OCI-LY7 (cell line): Measurements from ENCODE around the gene MAN1B1. TPM values are rescaled to one million over a fixed set of nuclear protein-coding genes. Genes with fewer than 3 reads are reported as not detected.

Source experiments
- BruUV-seq: library from RNA; stranded (reverse); fragments of 400-500 nt; replicated peaks from 2 replicates; lab custom pipeline; 2021; lab: Mats Ljungman, UMichigan
- CTCF ChIA-PET: fragments of 300-600 bp; sonication (Branson Sonifier 250); formaldehyde crosslinking; loops from one replicate; lab custom pipeline; 2022; ENCODE audit warnings: antibody characterized with exemption; ENCODE audit not compliant: unreplicated experiment; lab: Charles Lee
- POLR2A ChIA-PET: fragments of 300-600 bp; sonication (Branson Sonifier 250); formaldehyde crosslinking; loops from one replicate; lab custom pipeline; 2022; ENCODE audit warnings: antibody characterized with exemption; lab: Charles Lee
- DNase-seq: peaks from one replicate; pipeline ENCODE4 v3.0.0-alpha.2; 2015; ENCODE audit warnings: low spot score
- H2AFZ ChIP-seq: fragments of 200-600 bp; sonication (generic), shearing (Covaris generic); 2 replicates; pipeline ENCODE4 v1.6.1; 2014; ENCODE audit warnings: mild to moderate bottlenecking, antibody characterized with exemption, low read length, moderate library complexity
- H3K27ac ChIP-seq: fragments of 200-600 bp; sonication (generic); 2 replicates; pipeline ENCODE4 v1.5.1; 2014; ENCODE audit warnings: mixed run types, low read depth, mild to moderate bottlenecking, moderate library complexity, low read length, inconsistent platforms; ENCODE audit not compliant: poor library complexity, severe bottlenecking
- H3K36me3 ChIP-seq: fragments of 200-600 bp; sonication (generic); 2 replicates; pipeline ENCODE4 v1.6.1; 2014; ENCODE audit warnings: mild to moderate bottlenecking, antibody characterized with exemption, low read length, moderate library complexity, mixed read lengths; ENCODE audit not compliant: insufficient read depth
- H3K4me1 ChIP-seq: fragments of 200-600 bp; sonication (generic); 2 replicates; pipeline ENCODE4 v1.5.1; 2014; ENCODE audit warnings: mild to moderate bottlenecking, low read length; ENCODE audit not compliant: insufficient read depth, poor library complexity, severe bottlenecking
- H3K4me2 ChIP-seq: fragments of 200-600 bp; sonication (generic); 2 replicates; pipeline ENCODE4 v1.6.1; 2014; ENCODE audit warnings: mild to moderate bottlenecking, low read length
- H3K4me3 ChIP-seq: fragments of 200-600 bp; sonication (generic); 2 replicates; pipeline ENCODE4 v1.5.1; 2014; ENCODE audit warnings: mild to moderate bottlenecking, low read depth, low read length; ENCODE audit not compliant: poor library complexity, severe bottlenecking
- H3K79me2 ChIP-seq: fragments of 200-600 bp; sonication (generic); 2 replicates; pipeline ENCODE4 v1.6.1; 2016; ENCODE audit warnings: low read depth, mild to moderate bottlenecking, low read length, moderate library complexity, mixed read lengths; ENCODE audit not compliant: insufficient read depth
- H3K9me2 ChIP-seq: fragments of 200-600 bp; sonication (generic); 2 replicates; pipeline ENCODE4 v1.6.1; 2016; ENCODE audit warnings: mild to moderate bottlenecking, low read length, mixed read lengths; ENCODE audit not compliant: insufficient read depth
- H3K9me3 ChIP-seq: fragments of 200-600 bp; sonication (generic); 2 replicates; pipeline ENCODE4 v1.6.1; 2014; ENCODE audit warnings: mild to moderate bottlenecking, mixed run types, low read length, mixed read lengths
- H4K20me1 ChIP-seq: fragments of 200-600 bp; sonication (generic); 2 replicates; pipeline ENCODE4 v1.6.1; 2014; ENCODE audit warnings: mild to moderate bottlenecking, antibody characterized with exemption, low read length, moderate library complexity, mixed read lengths; ENCODE audit not compliant: insufficient read depth
- EZH2phosphoT487 ChIP-seq: fragments of 200-600 bp; sonication (generic); IDR thresholded peaks from 2 replicates; pipeline ENCODE4 v1.6.1; 2018; ENCODE audit warnings: low read depth, borderline replicate concordance, mild to moderate bottlenecking, mixed run types, antibody characterized with exemption, low read length, moderate library complexity, mixed read lengths
- intact Hi-C: fragments of 100-400 bp; cut with micrococcal nuclease; formaldehyde crosslinking; loops from one replicate; pipeline ENCODE4 v1.10.0; 2022; ENCODE audit not compliant: unreplicated experiment
- total RNA-seq, 2 experiments: library from RNA; depleted of rRNA in 1 of 2; stranded (reverse); fragments of >200 nt in 1 of 2; shearing (Covaris generic) in 1 of 2; gene quantifications; 2 replicates each; pipeline ENCODE4 v1.2.3, GENCODE V29; 2014 to 2022
- TF ChIP-seq, protein P1 (sequence below): fragments of 200-600 bp; sonication (generic); conservative IDR thresholded peaks from 2 replicates; pipeline ENCODE4 v1.5.1; 2014; ENCODE audit warnings: mild to moderate bottlenecking, antibody characterized with exemption, low read length, moderate library complexity, mixed read lengths

The MAN1B1 gene
- total RNA-seq, 2 experiments from 2014 or later, result 32.7 to 43.4 TPM

DNA sequence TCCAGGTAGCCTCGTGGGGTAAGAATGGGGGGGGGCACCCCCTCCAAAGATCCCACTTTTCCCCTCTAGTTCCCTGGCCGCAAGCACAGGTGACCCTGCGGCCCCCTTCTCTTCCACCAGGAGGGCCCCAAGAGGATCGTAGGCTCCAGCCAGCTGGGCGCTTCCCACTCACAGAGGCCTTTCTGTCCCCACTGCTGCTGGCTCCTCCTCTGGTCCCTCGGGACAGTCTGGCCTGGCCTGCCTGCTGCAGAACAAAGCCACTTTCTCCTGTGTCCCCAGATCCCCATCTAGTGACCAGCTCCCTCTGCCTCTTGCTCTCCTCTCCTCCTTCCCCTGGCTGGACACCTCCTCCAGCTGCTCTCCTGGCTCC is 15.9 kb upstream of the MAN1B1 start:
- ChIA-PET POLR2A (interaction anchor here (0.5 to 3.1 kb wide), 11 partner anchors 11 to 153 kb away, joined by 3 to 13 read pairs (median 4); partner anchors contain the start of gene MAN1B1), CTCF (no interaction called here)
- Histone ChIP-seq H3K79me2 (peaks cover 14% of the 10 kb centered on the region; the same call in 1 of the 2 replicates), H3K9me2 (no peaks in the 10 kb centered on the region), H3K36me3 (no peaks in the 10 kb centered on the region), H3K4me2 (peak overlapping the region; percentile 86), H3K4me3 (peak overlapping the region; percentile 75), H3K4me1 (peaks cover 29% of the 10 kb centered on the region), H4K20me1 (no peaks in the 10 kb centered on the region), H3K27ac (peak overlapping the region; percentile 57), H3K9me3 (no peaks in the 10 kb centered on the region), H2AFZ (peak overlapping the region; percentile 63; the same call in 1 of the 2 replicates)
- TF ChIP-seq EZH2phosphoT487, result no peak
- TF ChIP-seq, protein P1, sequence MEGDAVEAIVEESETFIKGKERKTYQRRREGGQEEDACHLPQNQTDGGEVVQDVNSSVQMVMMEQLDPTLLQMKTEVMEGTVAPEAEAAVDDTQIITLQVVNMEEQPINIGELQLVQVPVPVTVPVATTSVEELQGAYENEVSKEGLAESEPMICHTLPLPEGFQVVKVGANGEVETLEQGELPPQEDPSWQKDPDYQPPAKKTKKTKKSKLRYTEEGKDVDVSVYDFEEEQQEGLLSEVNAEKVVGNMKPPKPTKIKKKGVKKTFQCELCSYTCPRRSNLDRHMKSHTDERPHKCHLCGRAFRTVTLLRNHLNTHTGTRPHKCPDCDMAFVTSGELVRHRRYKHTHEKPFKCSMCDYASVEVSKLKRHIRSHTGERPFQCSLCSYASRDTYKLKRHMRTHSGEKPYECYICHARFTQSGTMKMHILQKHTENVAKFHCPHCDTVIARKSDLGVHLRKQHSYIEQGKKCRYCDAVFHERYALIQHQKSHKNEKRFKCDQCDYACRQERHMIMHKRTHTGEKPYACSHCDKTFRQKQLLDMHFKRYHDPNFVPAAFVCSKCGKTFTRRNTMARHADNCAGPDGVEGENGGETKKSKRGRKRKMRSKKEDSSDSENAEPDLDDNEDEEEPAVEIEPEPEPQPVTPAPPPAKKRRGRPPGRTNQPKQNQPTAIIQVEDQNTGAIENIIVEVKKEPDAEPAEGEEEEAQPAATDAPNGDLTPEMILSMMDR, result no peak
- TSS peak; percentile 29 for BruUV-seq
- intact Hi-C loops, result loop anchor here (1.0 kb wide), 1 partner anchor 15 kb away; the partner anchor contains the start of gene MAN1B1
- DNase-seq, result peak; percentile 42

DNA sequence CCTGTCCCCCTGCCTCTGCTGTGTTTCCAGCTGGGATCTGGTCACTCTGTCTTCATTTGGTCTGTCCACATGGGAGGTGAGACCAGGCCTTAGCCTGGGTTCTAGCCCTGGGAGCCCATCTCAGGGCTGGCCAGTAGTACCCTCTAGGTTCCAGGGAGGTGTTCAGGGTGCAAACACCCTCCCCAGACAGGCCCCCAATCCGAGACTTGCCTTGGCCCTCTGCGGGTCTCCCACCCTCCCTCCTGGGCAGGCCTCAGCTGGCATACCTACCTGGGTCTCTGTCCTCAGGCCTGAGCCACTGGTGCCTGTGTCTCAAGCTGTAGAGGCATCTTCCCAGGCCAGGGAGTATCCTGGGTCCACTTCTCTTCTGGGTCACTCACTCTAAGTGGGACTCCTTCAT is 15.5 kb upstream of the MAN1B1 start:
- Histone ChIP-seq H3K36me3 (no peaks in the 10 kb centered on the region), H3K9me2 (no peaks in the 10 kb centered on the region), H3K79me2 (peaks cover 14% of the 10 kb centered on the region; the same call in 1 of the 2 replicates), H2AFZ (no peak overlapping the region; the same call in 1 of the 2 replicates), H3K4me1 (peaks cover 29% of the 10 kb centered on the region), H4K20me1 (no peaks in the 10 kb centered on the region), H3K27ac (peak overlapping the region; percentile 57), H3K4me3 (peak overlapping the region; percentile 75), H3K4me2 (peak overlapping the region; percentile 86), H3K9me3 (no peaks in the 10 kb centered on the region)
- intact Hi-C loops, result no loop called here
- BruUV-seq, result no TSS peak
- TF ChIP-seq EZH2phosphoT487, result no peak
- TF ChIP-seq, protein P1, result no peak
- DNase-seq, result no peak
- CTCF ChIA-PET, result interaction anchor here (0.7 kb wide), 1 partner anchor 42 kb away, joined by 3 read pairs; no protein-coding TSS in a partner anchor
- POLR2A ChIA-PET, result interaction anchor here (0.5 to 3.1 kb wide), 8 partner anchors 11 to 152 kb away, joined by 3 to 13 read pairs (median 4); partner anchors contain the start of gene MAN1B1

DNA sequence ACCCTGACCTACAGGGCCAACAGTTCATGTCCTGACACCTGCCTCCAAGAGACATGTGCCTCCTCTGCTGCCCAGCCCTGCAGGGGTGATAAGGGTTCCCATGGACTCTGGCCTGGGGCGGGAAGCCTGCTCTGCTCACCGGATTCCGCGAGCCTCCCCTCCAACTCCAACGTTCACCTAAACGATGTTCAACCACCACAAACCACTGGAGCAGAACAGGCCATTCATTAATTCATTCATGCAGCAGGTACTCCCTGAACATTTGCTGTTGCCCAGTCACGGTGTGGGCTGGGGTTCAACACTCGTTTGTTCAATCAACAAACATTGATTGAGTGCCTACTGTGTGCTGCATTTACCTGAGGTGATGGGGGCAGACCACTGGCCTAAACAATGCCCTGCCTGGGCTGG is 12.8 kb upstream of the MAN1B1 start:
- peaks cover 29% of the 10 kb centered on the region for H3K4me1 ChIP-seq
- H3K79me2 ChIP-seq, result peaks cover 7% of the 10 kb centered on the region; the same call in 1 of the 2 replicates
- H3K9me3 ChIP-seq, result no peaks in the 10 kb centered on the region
- TF ChIP-seq, protein P1, result no peak
- TF ChIP-seq EZH2phosphoT487, result no peak
- no peak for DNase-seq
- H3K36me3 ChIP-seq, result no peaks in the 10 kb centered on the region
- ChIA-PET CTCF (no interaction called here), POLR2A (interaction anchor here (1.0 kb wide), 1 partner anchor 13 kb away, joined by 3 read pairs; the partner anchor contains the start of gene MAN1B1)
- no peak overlapping the region for H3K4me3 ChIP-seq
- H3K9me2 ChIP-seq, result no peaks in the 10 kb centered on the region
- no peak overlapping the region for H3K4me2 ChIP-seq
- no peaks in the 10 kb centered on the region for H4K20me1 ChIP-seq
- no peak overlapping the region for H2AFZ ChIP-seq
- no peak overlapping the region for H3K27ac ChIP-seq
- no TSS peak for BruUV-seq
- intact Hi-C loops, result no loop called here
